Activated CD4-positive, alpha-beta T cell treated with anti-CD3 and anti-CD28 coated beads, Interleukin-2, amount 10 ng/mL, durations not matched to agents 7 days and 5 days (primary cell): ENCODE results near the gene MAN1A2. TPM values are rescaled to one million over a fixed set of nuclear protein-coding genes. Genes with fewer than 3 reads are reported as not detected.
"Not testable (repeated sequence)": the region's sequence is repeated elsewhere in the genome, so short reads cannot be mapped to it uniquely, and the experiment has no call there.

Experiments used
- CTCF ChIA-PET: fragments of 350-600 bp; sonication (Branson Sonifier 250); formaldehyde crosslinking; loops from one replicate; lab custom pipeline; 2021; ENCODE audit warnings: antibody characterized with exemption; lab: Charles Lee
- POLR2A ChIA-PET: fragments of 350-600 bp; sonication (Branson Sonifier 250); formaldehyde crosslinking; loops from one replicate; lab custom pipeline; 2021; ENCODE audit warnings: antibody characterized with exemption; lab: Charles Lee
- DNase-seq: peaks from one replicate; pipeline ENCODE4 v3.0.0-alpha.2; 2020
- H3K27ac Mint-ChIP-seq: one replicate; pipeline ENCODE4 v1.8.0; 2021; ENCODE audit warnings: mild to moderate bottlenecking, moderate library complexity, mixed read lengths
- H3K27me3 Mint-ChIP-seq: one replicate; pipeline ENCODE4 v1.8.0; 2021; ENCODE audit warnings: mixed read lengths
- H3K36me3 Mint-ChIP-seq: one replicate; pipeline ENCODE4 v1.8.0; 2021; ENCODE audit warnings: low read depth, mixed read lengths
- H3K4me1 Mint-ChIP-seq: one replicate; pipeline ENCODE4 v1.8.0; 2021; ENCODE audit warnings: mixed read lengths
- H3K4me3 Mint-ChIP-seq: one replicate; pipeline ENCODE4 v1.8.0; 2021; ENCODE audit warnings: mild to moderate bottlenecking, moderate library complexity, mixed read lengths
- H3K9me3 Mint-ChIP-seq: one replicate; pipeline ENCODE4 v1.8.0; 2021; ENCODE audit warnings: mixed read lengths
- total RNA-seq, 2 experiments: library from RNA; stranded (reverse); gene quantifications; one replicate each; pipeline ENCODE4 v1.2.3, GENCODE V29; 2021

The MAN1A2 gene
- total RNA-seq, 2 experiments from 2014 or later, result 35.0 to 38.8 TPM

DNA sequence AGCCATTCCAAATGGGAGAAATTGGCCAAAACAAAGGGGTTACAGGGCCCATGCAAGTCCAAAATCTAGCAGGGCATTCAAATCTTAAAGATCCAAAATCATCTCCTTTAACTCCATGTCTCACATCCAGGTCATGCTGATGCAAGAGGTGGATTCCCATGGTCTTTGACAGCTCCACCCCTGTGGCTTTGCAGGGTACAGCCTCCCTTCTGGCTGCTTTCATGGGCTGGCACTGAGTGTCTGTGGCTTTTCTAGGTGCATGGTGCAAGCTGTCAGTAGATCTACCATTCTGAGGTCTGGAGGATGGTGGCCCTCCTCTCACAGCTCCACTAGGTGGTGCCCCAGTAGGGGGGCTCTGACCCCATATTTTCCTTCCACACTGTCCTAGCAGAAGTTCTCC, 191.2 kb downstream of the MAN1A2 start:
- H3K36me3 Mint-ChIP-seq, DNase-seq, H3K27ac Mint-ChIP-seq, H3K4me3 Mint-ChIP-seq, H3K9me3 Mint-ChIP-seq, POLR2A ChIA-PET, H3K4me1 Mint-ChIP-seq: not testable (repeated sequence)
- peaks cover 19% of the 10 kb centered on the region for H3K27me3 Mint-ChIP-seq
- CTCF ChIA-PET, result interaction anchor here (0.7 kb wide), 1 partner anchor 17 kb away, joined by 3 read pairs; no protein-coding TSS in a partner anchor

DNA sequence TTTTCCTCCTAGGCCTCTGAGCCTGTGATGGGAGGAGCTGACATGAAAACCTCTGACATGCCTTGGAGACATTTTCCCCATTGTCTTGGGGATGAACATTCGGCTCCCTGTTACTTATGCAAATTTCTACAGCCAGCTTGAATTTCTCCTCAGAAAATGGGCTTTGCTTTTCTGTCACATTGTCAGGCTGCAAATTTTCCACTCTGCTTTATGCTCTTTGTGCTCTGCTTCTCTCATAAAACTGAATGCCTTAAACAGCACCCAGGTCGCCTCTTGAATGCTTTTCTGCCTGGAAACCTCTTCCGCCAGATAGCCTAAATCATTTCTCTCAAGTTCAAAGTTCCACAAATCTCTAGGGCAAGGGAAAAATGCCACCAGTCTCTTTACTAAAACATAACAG, 191.9 kb downstream of the MAN1A2 start:
- Mint-ChIP-seq H3K9me3 (peaks cover 7% of the 10 kb centered on the region), H3K4me1 (peaks cover 2% of the 10 kb centered on the region), H3K27me3 (peaks cover 19% of the 10 kb centered on the region), H3K27ac (no peak overlapping the region), H3K36me3 (no peaks in the 10 kb centered on the region), H3K4me3 (no peak overlapping the region)
- ChIA-PET POLR2A (no interaction called here), CTCF (interaction anchor here (0.7 kb wide), 1 partner anchor 16 kb away, joined by 3 read pairs; no protein-coding TSS in a partner anchor)
- DNase-seq, result no peak

DNA sequence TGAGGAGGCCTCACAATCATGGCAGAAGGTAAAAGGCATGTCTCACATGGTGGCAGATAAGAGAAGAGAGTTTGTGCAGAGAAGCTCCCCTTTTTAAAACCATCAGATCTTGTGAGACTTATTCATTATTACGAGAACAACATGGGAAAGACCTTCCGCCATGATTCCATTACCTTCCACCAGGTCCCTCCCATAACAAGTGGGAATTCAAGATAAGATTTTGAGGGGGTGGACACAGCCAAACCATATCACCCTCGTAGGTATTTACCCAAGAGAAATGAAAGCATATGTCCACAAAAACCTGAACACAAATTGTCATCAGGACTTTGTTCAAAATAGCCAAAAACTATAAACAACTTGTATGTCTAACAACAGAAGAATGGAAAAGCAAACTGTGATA, 192.7 kb downstream of the MAN1A2 start:
- Mint-ChIP-seq H3K27me3 (peaks cover 17% of the 10 kb centered on the region), H3K4me3 (no peak overlapping the region), H3K36me3 (no peaks in the 10 kb centered on the region), H3K4me1 (peaks cover 3% of the 10 kb centered on the region), H3K27ac (no peak overlapping the region), H3K9me3 (peaks cover 7% of the 10 kb centered on the region)
- POLR2A ChIA-PET, result no interaction called here
- CTCF ChIA-PET, result no interaction called here
- no peak for DNase-seq

DNA sequence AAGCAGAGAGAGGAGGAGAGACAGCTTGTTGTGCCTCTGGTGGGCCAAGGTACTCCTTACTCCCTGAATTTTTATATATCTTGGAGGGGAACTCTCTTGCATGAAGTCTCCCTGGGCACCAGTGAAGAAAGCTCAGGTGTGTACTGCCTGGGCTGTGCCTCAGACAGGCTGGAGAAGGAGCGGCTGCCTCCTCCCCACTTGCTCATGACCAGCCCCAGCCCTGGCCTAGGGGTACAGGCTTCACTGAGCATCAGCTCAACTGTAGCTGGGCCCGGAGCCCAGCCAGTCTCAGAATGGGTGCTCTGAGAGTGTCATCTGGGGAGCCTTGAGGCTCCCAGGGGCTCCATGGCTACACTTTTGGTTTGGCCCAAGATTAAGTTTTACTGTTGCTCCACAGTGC, 193.8 kb downstream of the MAN1A2 start:
- ChIA-PET POLR2A (no interaction called here), CTCF (interaction anchor here (1.1 to 1.9 kb wide), 3 partner anchors 11 to 42 kb away, joined by 3 to 6 read pairs (median 5); no protein-coding TSS in a partner anchor)
- Mint-ChIP-seq H3K9me3 (peaks cover 7% of the 10 kb centered on the region), H3K4me3 (no peak overlapping the region), H3K36me3 (no peaks in the 10 kb centered on the region), H3K4me1 (peaks cover 3% of the 10 kb centered on the region), H3K27ac (no peak overlapping the region), H3K27me3 (peaks cover 10% of the 10 kb centered on the region)
- DNase-seq, result no peak

GRCh38 chr1:117561551-117561950, 194.3 kb downstream of the MAN1A2 start:
- ChIA-PET POLR2A (no interaction called here), CTCF (interaction anchor here (1.5 to 1.9 kb wide), 2 partner anchors 12 to 41 kb away, joined by 5 to 6 read pairs; no protein-coding TSS in a partner anchor)
- Mint-ChIP-seq H3K27ac (no peak overlapping the region), H3K36me3 (no peaks in the 10 kb centered on the region), H3K9me3 (peaks cover 7% of the 10 kb centered on the region), H3K4me3 (no peak overlapping the region), H3K4me1 (peaks cover 3% of the 10 kb centered on the region), H3K27me3 (peaks cover 10% of the 10 kb centered on the region)
- no peak for DNase-seq

DNA sequence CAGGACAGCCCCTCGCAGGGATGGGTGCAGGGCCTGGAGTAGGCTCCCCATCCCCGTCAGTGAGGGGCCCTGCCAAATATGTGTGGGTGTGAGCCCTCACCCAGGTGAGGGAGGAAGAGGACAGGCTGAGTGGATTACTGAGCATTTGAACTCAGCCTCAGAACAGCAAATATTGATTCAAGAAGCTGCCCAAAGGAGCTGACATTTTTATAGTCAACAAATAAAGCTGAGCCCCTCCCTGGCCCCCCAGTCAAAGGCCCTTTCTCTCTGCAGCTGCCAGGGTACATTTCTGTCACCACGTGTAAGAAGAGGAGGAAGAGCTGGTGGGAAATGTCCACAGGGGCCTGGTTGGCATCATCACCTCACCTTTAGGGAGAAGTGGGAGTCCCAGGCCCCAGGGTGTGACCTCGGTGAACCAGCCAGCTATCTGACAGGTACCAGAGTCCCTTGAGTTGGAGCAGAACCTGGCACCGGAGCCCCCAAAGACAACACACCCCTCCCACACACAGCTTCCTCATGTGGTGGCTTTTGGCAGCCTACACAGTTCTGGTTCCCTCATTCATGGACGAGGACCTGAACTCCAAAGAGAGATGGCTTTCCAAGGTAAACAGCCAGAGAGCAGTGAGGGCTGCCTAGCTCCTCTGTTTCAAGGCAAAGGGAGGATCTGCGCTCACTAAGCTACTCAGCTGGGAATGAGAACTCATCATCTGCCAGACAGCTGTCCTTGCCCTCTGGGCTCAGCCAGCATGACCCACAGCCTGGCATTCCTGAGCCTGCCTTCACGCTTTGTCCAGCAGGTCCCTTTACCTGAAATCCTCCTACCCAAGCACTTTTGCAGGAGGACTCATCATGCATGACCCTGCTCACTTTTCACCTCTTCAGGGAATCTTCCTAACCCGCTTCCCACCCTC, 195.6 kb downstream of the MAN1A2 start:
- Mint-ChIP-seq H3K27me3 (peaks cover under 1% of the 10 kb centered on the region), H3K4me1 (peaks cover 2% of the 10 kb centered on the region), H3K27ac (no peak overlapping the region), H3K36me3 (no peaks in the 10 kb centered on the region), H3K9me3 (peaks cover 7% of the 10 kb centered on the region), H3K4me3 (no peak overlapping the region)
- ChIA-PET CTCF (interaction anchor here (0.9 to 1.5 kb wide), 3 partner anchors 15 to 111 kb away, joined by 3 to 5 read pairs (median 4); no protein-coding TSS in a partner anchor), POLR2A (no interaction called here)
- DNase-seq, result no peak

- DNase-seq, result no peak
- peaks cover 2% of the 10 kb centered on the region for H3K4me1 Mint-ChIP-seq
- H3K9me3 Mint-ChIP-seq, result peaks cover 7% of the 10 kb centered on the region
- POLR2A ChIA-PET, result no interaction called here
- no peak overlapping the region for H3K27ac Mint-ChIP-seq
- no peak overlapping the region for H3K4me3 Mint-ChIP-seq
- H3K27me3 Mint-ChIP-seq, result no peaks in the 10 kb centered on the region
- no peaks in the 10 kb centered on the region for H3K36me3 Mint-ChIP-seq
- CTCF ChIA-PET, result interaction anchor here (0.9 to 1.2 kb wide), 4 partner anchors 14 to 110 kb away, joined by 3 to 4 read pairs (median 3); no protein-coding TSS in a partner anchor
These were observed 196.2 kb downstream of the MAN1A2 start for GRCh38 chr1:117563492-117563875.

DNA sequence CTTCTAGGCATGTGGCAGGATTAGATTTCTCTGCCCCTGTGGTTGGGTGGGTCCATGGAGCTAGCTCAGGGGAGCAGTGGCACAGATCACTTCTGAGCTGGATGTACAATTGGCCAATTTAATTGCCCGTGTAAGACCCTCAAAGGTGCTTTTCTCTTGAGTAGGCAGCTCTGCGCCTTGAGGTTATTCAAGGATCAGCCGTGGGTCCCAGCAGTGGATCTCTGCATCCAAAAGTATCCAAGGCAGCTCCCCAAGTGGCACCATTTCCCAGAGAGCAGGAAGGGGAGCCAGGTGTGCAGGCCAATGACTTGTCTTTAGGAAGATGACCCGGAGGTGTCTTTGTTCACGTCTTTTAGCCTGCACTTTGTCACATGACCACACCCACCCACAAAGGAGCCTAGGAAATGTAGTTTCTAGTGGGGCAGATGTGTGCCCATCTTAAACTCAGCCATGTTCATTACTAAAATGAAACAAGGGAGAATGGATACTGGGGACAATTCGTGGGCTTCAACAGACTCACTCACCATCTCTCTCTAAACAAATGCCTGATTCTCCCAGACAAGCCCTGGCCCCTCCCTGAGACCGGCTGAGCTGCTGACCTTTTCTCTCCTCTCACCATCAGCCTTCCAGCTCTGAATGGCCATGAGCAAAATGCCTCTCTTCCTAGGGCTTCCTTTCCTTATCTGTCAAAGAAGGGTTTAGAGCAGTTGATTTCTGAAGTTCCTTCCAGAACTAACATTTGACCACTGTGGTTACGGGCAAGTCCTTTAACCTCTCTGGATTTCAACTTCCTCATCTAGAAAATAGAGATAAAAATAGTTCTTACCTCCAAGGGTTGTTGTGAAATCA, 197.2 kb downstream of the MAN1A2 start:
- no peak for DNase-seq
- H3K27ac Mint-ChIP-seq, result no peak overlapping the region
- H3K4me3 Mint-ChIP-seq, result no peak overlapping the region
- H3K9me3 Mint-ChIP-seq, result peaks cover 3% of the 10 kb centered on the region
- H3K4me1 Mint-ChIP-seq, result peaks cover 2% of the 10 kb centered on the region
- ChIA-PET CTCF (interaction anchor here (0.9 to 1.2 kb wide), 2 partner anchors 16 to 30 kb away, joined by 3 read pairs; no protein-coding TSS in a partner anchor), POLR2A (no interaction called here)
- H3K27me3 Mint-ChIP-seq, result no peaks in the 10 kb centered on the region
- no peaks in the 10 kb centered on the region for H3K36me3 Mint-ChIP-seq

GRCh38 chr1:117565076-117565556, 197.9 kb downstream of the MAN1A2 start:
- ChIA-PET POLR2A (no interaction called here), CTCF (interaction anchor here (1.0 kb wide), 1 partner anchor 10 kb away, joined by 3 read pairs; no protein-coding TSS in a partner anchor)
- Mint-ChIP-seq H3K9me3 (no peaks in the 10 kb centered on the region), H3K27me3 (peaks cover 3% of the 10 kb centered on the region), H3K4me1 (peaks cover 6% of the 10 kb centered on the region), H3K27ac (no peak overlapping the region), H3K36me3 (no peaks in the 10 kb centered on the region), H3K4me3 (no peak overlapping the region)
- DNase-seq, result no peak

DNA sequence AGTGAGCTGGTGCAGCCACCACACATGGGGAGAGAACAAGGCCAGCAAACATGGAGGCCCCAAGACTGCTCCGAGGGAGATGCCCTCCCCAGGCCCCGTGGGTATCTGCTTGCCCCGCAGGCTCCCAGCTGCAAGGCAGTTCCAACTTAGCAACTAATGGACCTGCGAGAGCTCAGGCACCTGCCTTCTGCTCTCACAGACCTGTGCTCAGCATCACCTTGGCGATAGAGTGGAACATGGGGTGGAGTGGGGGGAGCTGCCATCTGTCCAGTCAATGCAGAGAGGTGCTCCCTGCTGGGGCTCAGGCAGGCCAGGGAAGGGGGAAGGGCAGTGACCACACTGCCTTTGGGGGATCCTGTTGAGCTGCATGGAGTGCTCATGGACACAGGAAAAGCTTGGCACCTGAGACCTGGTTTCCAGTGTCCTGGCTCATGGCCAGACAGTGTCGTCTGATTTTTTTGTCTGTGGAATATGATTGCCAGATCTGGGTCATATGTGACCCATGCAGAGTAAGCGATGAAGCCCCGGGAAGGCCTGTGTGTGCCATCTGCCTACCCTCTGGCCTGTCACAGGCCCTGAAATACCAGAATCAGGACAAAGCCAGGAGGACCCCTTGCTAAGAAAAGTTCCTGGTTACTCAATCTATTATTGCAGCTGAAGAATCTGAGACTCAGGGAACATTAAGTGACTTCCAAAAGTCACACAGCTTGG, 198.7 kb downstream of the MAN1A2 start:
- CTCF ChIA-PET, result interaction anchor here (1.0 to 1.2 kb wide), 3 partner anchors 10 to 90 kb away, joined by 3 read pairs; no protein-coding TSS in a partner anchor

GRCh38 chr1:117566556-117566955, 199.3 kb downstream of the MAN1A2 start:
- H3K36me3 Mint-ChIP-seq, result no peaks in the 10 kb centered on the region
- POLR2A ChIA-PET, result no interaction called here
- H3K9me3 Mint-ChIP-seq, result no peaks in the 10 kb centered on the region
- H3K27me3 Mint-ChIP-seq, result peaks cover 6% of the 10 kb centered on the region
- DNase-seq, result no peak
- CTCF ChIA-PET, result interaction anchor here (1.1 to 1.2 kb wide), 2 partner anchors 9 to 90 kb away, joined by 3 read pairs; no protein-coding TSS in a partner anchor
- H3K4me3 Mint-ChIP-seq, result no peak overlapping the region
- peaks cover 18% of the 10 kb centered on the region for H3K4me1 Mint-ChIP-seq
- H3K27ac Mint-ChIP-seq, result no peak overlapping the region

More for the DNA sequence above, 198.7 kb downstream of the MAN1A2 start:
- H3K4me1 Mint-ChIP-seq, result peaks cover 12% of the 10 kb centered on the region
- H3K9me3 Mint-ChIP-seq, result no peaks in the 10 kb centered on the region
- H3K27ac Mint-ChIP-seq, result no peak overlapping the region
- no peak overlapping the region for H3K4me3 Mint-ChIP-seq
- no peaks in the 10 kb centered on the region for H3K36me3 Mint-ChIP-seq
- POLR2A ChIA-PET, result no interaction called here
- DNase-seq, result no peak
- peaks cover 6% of the 10 kb centered on the region for H3K27me3 Mint-ChIP-seq

GRCh38 chr1:117567435-117567834, 200.2 kb downstream of the MAN1A2 start:
- H3K27me3 Mint-ChIP-seq, result peaks cover 6% of the 10 kb centered on the region
- no peak overlapping the region for H3K4me3 Mint-ChIP-seq
- DNase-seq, result no peak
- CTCF ChIA-PET, result interaction anchor here (1.9 kb wide), 1 partner anchor 22 kb away, joined by 5 read pairs; no protein-coding TSS in a partner anchor
- peaks cover 27% of the 10 kb centered on the region for H3K4me1 Mint-ChIP-seq
- POLR2A ChIA-PET, result no interaction called here
- H3K9me3 Mint-ChIP-seq, result no peaks in the 10 kb centered on the region
- H3K27ac Mint-ChIP-seq, result no peak overlapping the region
- H3K36me3 Mint-ChIP-seq, result no peaks in the 10 kb centered on the region
